ENCODE measurements around the gene CCDC78. TPM values are rescaled to one million over a fixed set of nuclear protein-coding genes. Genes with fewer than 3 reads are reported as not detected.
A peak's percentile ranks its signal among the peaks of the same experiment; 100 is the strongest.

The CCDC78 gene
- total RNA-seq, 2 experiments from 2014 or later, result 1.2 to 2.7 TPM

DNA sequence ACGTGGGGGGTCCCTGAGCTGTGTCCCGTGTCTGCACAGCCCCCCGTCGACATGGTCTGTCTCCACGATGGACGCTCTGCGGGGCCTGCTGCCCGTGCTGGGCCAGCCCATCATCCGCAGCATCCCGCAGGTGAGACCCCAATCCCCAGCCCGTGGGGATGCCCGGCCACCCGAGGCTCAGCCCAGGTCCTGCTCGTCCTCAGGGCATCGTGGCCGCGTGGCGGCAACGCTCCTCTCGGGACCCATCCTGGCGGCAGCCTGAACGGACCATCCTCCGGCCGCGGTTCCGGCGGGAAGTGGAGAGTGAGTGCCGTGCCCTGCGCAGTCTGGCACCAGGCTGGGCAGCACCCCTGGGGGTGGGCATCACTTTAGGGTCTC lies 39.2 kb upstream of the CCDC78 start:
- Histone ChIP-seq H3K4me3 (ENCODE audit: low read length) (no peak overlapping the region), H3K36me3 (ENCODE audit: insufficient read depth, low read length) (no peaks in the 10 kb centered on the region), H3K27me3 (ENCODE audit: control insufficient read depth in 1 of 2, insufficient read depth in 2 of 2, low read length in 2 of 2) (peaks cover 0 to 2% of the 10 kb centered on the region in 2 experiments), H3K4me1 (ENCODE audit: insufficient read depth, low read length) (no peaks in the 10 kb centered on the region), H3K9me3 (ENCODE audit: control insufficient read depth in 1 of 2, insufficient read depth in 1 of 2, low read length in 2 of 2) (no peaks in the 10 kb centered on the region), H3K27ac (ENCODE audit: low read depth in 1 of 2, low read length in 2 of 2) (no peak overlapping the region)
- Mint-ChIP-seq H3K9me3 (no peaks in the 10 kb centered on the region), H3K4me1 (ENCODE audit: low read depth) (no peaks in the 10 kb centered on the region), H3K27me3 (no peaks in the 10 kb centered on the region), H3K27ac (no peak overlapping the region), H3K4me3 (no peak overlapping the region), H3K36me3 (ENCODE audit: low read depth) (no peaks in the 10 kb centered on the region)
- DNase-seq, result no peak
- ChIA-PET CTCF (no interaction called here), POLR2A (no interaction called here)
- TF ChIP-seq, protein P1, sequence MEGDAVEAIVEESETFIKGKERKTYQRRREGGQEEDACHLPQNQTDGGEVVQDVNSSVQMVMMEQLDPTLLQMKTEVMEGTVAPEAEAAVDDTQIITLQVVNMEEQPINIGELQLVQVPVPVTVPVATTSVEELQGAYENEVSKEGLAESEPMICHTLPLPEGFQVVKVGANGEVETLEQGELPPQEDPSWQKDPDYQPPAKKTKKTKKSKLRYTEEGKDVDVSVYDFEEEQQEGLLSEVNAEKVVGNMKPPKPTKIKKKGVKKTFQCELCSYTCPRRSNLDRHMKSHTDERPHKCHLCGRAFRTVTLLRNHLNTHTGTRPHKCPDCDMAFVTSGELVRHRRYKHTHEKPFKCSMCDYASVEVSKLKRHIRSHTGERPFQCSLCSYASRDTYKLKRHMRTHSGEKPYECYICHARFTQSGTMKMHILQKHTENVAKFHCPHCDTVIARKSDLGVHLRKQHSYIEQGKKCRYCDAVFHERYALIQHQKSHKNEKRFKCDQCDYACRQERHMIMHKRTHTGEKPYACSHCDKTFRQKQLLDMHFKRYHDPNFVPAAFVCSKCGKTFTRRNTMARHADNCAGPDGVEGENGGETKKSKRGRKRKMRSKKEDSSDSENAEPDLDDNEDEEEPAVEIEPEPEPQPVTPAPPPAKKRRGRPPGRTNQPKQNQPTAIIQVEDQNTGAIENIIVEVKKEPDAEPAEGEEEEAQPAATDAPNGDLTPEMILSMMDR (IDR thresholded peaks at IDR 0.05), result no peak
- intact Hi-C loops (cut with DNase I, micrococcal nuclease), result no loop called here
- ATAC-seq (ENCODE audit: poor library complexity), result no peak

DNA sequence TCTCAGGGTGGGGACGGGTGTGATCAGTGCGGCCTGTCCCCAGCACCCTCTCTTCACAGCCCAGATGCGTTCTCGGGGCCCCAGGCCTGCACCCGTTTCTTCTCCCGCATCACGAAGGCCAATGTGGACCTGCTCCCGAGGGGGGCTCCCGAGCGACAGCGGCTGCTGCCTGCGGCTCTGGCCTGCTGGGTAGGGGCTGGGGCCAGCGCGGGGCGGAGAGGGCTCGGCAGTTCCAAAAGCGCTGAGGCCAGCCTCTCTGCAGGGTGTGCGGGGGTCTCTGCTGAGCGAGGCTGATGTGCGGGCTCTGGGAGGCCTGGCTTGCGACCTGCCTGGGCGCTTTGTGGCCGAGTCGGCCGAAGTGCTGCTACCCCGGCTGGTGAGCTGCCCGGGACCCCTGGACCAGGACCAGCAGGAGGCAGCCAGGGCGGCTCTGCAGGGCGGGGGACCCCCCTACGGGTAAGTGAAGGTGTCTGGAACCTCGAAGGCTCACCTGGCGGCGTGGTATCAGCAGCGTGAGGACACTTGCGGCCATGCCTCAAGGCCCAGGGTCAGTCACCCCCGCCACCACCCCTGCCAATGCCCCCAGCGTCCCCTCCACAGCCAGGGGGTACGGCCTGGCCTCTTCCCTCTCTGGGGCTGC lies 38.7 kb upstream of the CCDC78 start:
- ChIA-PET CTCF (no interaction called here), POLR2A (no interaction called here)
- DNase-seq, result peak in 2 of 14 experiments; percentile 4 to 20
- Histone ChIP-seq H3K4me1 (ENCODE audit: insufficient read depth, low read length) (no peaks in the 10 kb centered on the region), H3K27ac (ENCODE audit: low read depth in 1 of 2, low read length in 2 of 2) (no peak overlapping the region), H3K27me3 (ENCODE audit: control insufficient read depth in 1 of 2, insufficient read depth in 2 of 2, low read length in 2 of 2) (peaks cover 0 to 2% of the 10 kb centered on the region in 2 experiments), H3K9me3 (ENCODE audit: control insufficient read depth in 1 of 2, insufficient read depth in 1 of 2, low read length in 2 of 2) (no peaks in the 10 kb centered on the region), H3K36me3 (ENCODE audit: insufficient read depth, low read length) (no peaks in the 10 kb centered on the region), H3K4me3 (ENCODE audit: low read length) (no peak overlapping the region)
- Mint-ChIP-seq H3K36me3 (ENCODE audit: low read depth) (no peaks in the 10 kb centered on the region), H3K4me1 (ENCODE audit: low read depth) (no peaks in the 10 kb centered on the region), H3K9me3 (no peaks in the 10 kb centered on the region), H3K4me3 (no peak overlapping the region), H3K27me3 (no peaks in the 10 kb centered on the region), H3K27ac (no peak overlapping the region)
- TF ChIP-seq, protein P1 (IDR thresholded peaks at IDR 0.05), result no peak
- no peak for ATAC-seq (ENCODE audit: poor library complexity)
- intact Hi-C loops (cut with DNase I, micrococcal nuclease), result no loop called here

DNA sequence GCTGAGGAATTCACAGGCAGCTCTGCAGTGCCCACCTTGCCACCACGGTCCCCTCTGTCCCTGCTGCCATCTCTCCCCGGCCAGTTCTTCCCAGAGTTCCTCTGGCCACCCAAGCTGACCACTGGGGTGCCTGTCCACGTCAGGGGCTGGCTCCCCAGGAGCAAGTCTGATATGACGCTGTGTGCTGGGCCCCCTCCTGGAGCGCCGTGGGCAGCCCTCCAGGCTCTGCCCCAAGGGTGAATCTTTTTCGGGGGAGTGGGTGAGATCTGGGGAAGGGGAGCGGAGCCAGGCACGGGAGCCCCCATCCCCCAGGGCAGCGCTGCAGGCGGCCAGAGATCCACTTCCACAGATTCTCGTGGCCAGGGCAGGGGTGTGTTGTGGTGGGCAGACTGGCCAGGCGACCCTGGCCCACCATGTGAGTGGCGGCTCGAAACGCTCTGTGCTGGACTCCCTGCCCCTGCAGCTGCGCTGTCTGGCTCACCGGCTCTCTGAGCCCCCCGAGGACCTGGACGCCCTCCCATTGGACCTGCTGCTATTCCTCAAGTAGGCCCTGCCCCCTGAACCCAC lies 38.0 kb upstream of the CCDC78 start:
- no peaks in the 10 kb centered on the region for H3K36me3 ChIP-seq (ENCODE audit: insufficient read depth, low read length)
- no peak overlapping the region for H3K4me3 Mint-ChIP-seq
- POLR2A ChIA-PET, result no interaction called here
- H3K9me3 ChIP-seq (ENCODE audit: control insufficient read depth in 1 of 2, insufficient read depth in 1 of 2, low read length in 2 of 2), result no peaks in the 10 kb centered on the region
- no peak overlapping the region for H3K27ac ChIP-seq (ENCODE audit: low read depth in 1 of 2, low read length in 2 of 2)
- DNase-seq (peak in 1 of 14 experiments; percentile 8), ATAC-seq (ENCODE audit: poor library complexity) (no peak)
- H3K4me1 ChIP-seq (ENCODE audit: insufficient read depth, low read length), result no peaks in the 10 kb centered on the region
- H3K9me3 Mint-ChIP-seq, result no peaks in the 10 kb centered on the region
- H3K4me3 ChIP-seq (ENCODE audit: low read length), result no peak overlapping the region
- intact Hi-C loops (cut with DNase I, micrococcal nuclease), result no loop called here
- no peaks in the 10 kb centered on the region for H3K27me3 Mint-ChIP-seq
- TF ChIP-seq, protein P1 (IDR thresholded peaks at IDR 0.05), result no peak
- no peaks in the 10 kb centered on the region for H3K4me1 Mint-ChIP-seq (ENCODE audit: low read depth)
- H3K27me3 ChIP-seq (ENCODE audit: control insufficient read depth in 1 of 2, insufficient read depth in 2 of 2, low read length in 2 of 2), result peaks cover 0 to 1% of the 10 kb centered on the region in 2 experiments
- H3K36me3 Mint-ChIP-seq (ENCODE audit: low read depth), result no peaks in the 10 kb centered on the region
- no peak overlapping the region for H3K27ac Mint-ChIP-seq
- CTCF ChIA-PET, result no interaction called here
